ENCODE data around the gene DGKG.

- TF ChIP-seq POLR2AphosphoS5 (IDR thresholded peaks at IDR 0.05) (no peak), CTCF (IDR thresholded peaks at IDR 0.05) (no peak), EP300 (IDR thresholded peaks at IDR 0.05) (no peak)
These were observed 153.6 kb downstream of the DGKG start for GRCh38 chr3:186208296-186208989.
